Activated T-cell treated with anti-CD3 and anti-CD28 coated beads, Interleukin-2, amount 50 U/mL, for 24 hours (primary cell): ENCODE results near the gene CRABP2.

ENCODE experiments used
- DNase-seq: peaks from one replicate; pipeline ENCODE4 v3.0.0-alpha.2; 2020
- H3K27ac Mint-ChIP-seq: 2 replicates; pipeline ENCODE4 v1.8.0; 2020; ENCODE audit warnings: mild to moderate bottlenecking, mixed read lengths
- H3K27me3 Mint-ChIP-seq: 2 replicates; pipeline ENCODE4 v1.8.0; 2020; ENCODE audit warnings: mixed read lengths
- H3K36me3 Mint-ChIP-seq: 2 replicates; pipeline ENCODE4 v1.8.0; 2020; ENCODE audit warnings: low read depth, mixed read lengths
- H3K4me1 Mint-ChIP-seq: 2 replicates; pipeline ENCODE4 v1.8.0; 2020; ENCODE audit warnings: low read depth, mixed read lengths
- H3K4me3 Mint-ChIP-seq: 2 replicates; pipeline ENCODE4 v1.8.0; 2020; ENCODE audit warnings: mild to moderate bottlenecking, moderate library complexity, mixed read lengths
- H3K9me3 Mint-ChIP-seq: 2 replicates; pipeline ENCODE4 v1.8.0; 2020; ENCODE audit warnings: mixed read lengths

CRABP2 gene

GRCh38 chr1:156692925-156693847, 12.2 kb downstream of the CRABP2 start:
- Mint-ChIP-seq H3K4me3 (no peak overlapping the region), H3K36me3 (no peaks in the 10 kb centered on the region), H3K9me3 (no peaks in the 10 kb centered on the region), H3K27me3 (peaks cover 76% of the 10 kb centered on the region), H3K4me1 (peaks cover 25% of the 10 kb centered on the region), H3K27ac (no peak overlapping the region)
- DNase-seq: no peak

- no peaks in the 10 kb centered on the region for H3K36me3 Mint-ChIP-seq
- H3K27ac Mint-ChIP-seq: no peak overlapping the region
- no peak overlapping the region for H3K4me3 Mint-ChIP-seq
- H3K27me3 Mint-ChIP-seq: peaks cover 75% of the 10 kb centered on the region
- H3K9me3 Mint-ChIP-seq: no peaks in the 10 kb centered on the region
- H3K4me1 Mint-ChIP-seq: peaks cover 25% of the 10 kb centered on the region
- DNase-seq: no peak
Observed at GRCh38 chr1:156692441-156692924, 12.9 kb downstream of the CRABP2 start.

GRCh38 chr1:156691665-156692440, 13.5 kb downstream of the CRABP2 start:
- no peak for DNase-seq
- peaks cover 25% of the 10 kb centered on the region for H3K4me1 Mint-ChIP-seq
- no peak overlapping the region for H3K4me3 Mint-ChIP-seq
- H3K36me3 Mint-ChIP-seq: no peaks in the 10 kb centered on the region
- no peak overlapping the region for H3K27ac Mint-ChIP-seq
- peaks cover 70% of the 10 kb centered on the region for H3K27me3 Mint-ChIP-seq
- no peaks in the 10 kb centered on the region for H3K9me3 Mint-ChIP-seq

GRCh38 chr1:156691191-156691590, 14.2 kb downstream of the CRABP2 start:
- Mint-ChIP-seq H3K36me3 (no peaks in the 10 kb centered on the region), H3K27me3 (peaks cover 64% of the 10 kb centered on the region), H3K9me3 (no peaks in the 10 kb centered on the region), H3K27ac (no peak overlapping the region), H3K4me3 (no peak overlapping the region), H3K4me1 (peaks cover 25% of the 10 kb centered on the region)
- no peak for DNase-seq

GRCh38 chr1:156690675-156691036, 14.7 kb downstream of the CRABP2 start:
- Mint-ChIP-seq H3K4me1 (peaks cover 25% of the 10 kb centered on the region), H3K9me3 (no peaks in the 10 kb centered on the region), H3K27me3 (peaks cover 65% of the 10 kb centered on the region), H3K4me3 (no peak overlapping the region), H3K27ac (no peak overlapping the region), H3K36me3 (no peaks in the 10 kb centered on the region)
- no peak for DNase-seq

- Mint-ChIP-seq H3K36me3 (no peaks in the 10 kb centered on the region), H3K4me1 (peaks cover 25% of the 10 kb centered on the region), H3K4me3 (no peak overlapping the region), H3K27me3 (peaks cover 66% of the 10 kb centered on the region), H3K27ac (no peak overlapping the region), H3K9me3 (no peaks in the 10 kb centered on the region)
- no peak for DNase-seq
Observed at GRCh38 chr1:156689953-156690674, 15.3 kb downstream of the CRABP2 start.

- peaks cover 31% of the 10 kb centered on the region for H3K4me1 Mint-ChIP-seq
- H3K9me3 Mint-ChIP-seq: no peaks in the 10 kb centered on the region
- H3K27ac Mint-ChIP-seq: no peak overlapping the region
- peak; percentile 82 for DNase-seq
- H3K27me3 Mint-ChIP-seq: peaks cover 62% of the 10 kb centered on the region
- H3K4me3 Mint-ChIP-seq: no peak overlapping the region
- no peaks in the 10 kb centered on the region for H3K36me3 Mint-ChIP-seq
Observed at GRCh38 chr1:156689035-156689952, 16.1 kb downstream of the CRABP2 start.

GRCh38 chr1:156684227-156684782, 21.1 kb downstream of the CRABP2 start:
- H3K4me1 Mint-ChIP-seq: peaks cover 22% of the 10 kb centered on the region

GRCh38 chr1:156682166-156682890, 23.1 kb downstream of the CRABP2 start:
- Mint-ChIP-seq H3K4me3 (no peak overlapping the region), H3K4me1 (peaks cover 29% of the 10 kb centered on the region), H3K9me3 (no peaks in the 10 kb centered on the region), H3K27me3 (peaks cover 58% of the 10 kb centered on the region), H3K36me3 (no peaks in the 10 kb centered on the region), H3K27ac (no peak overlapping the region)
- no peak for DNase-seq

More at GRCh38 chr1:156684227-156684782, 21.1 kb downstream of the CRABP2 start:
- Mint-ChIP-seq H3K4me3 (no peak overlapping the region), H3K27me3 (peaks cover 50% of the 10 kb centered on the region), H3K9me3 (no peaks in the 10 kb centered on the region), H3K36me3 (no peaks in the 10 kb centered on the region), H3K27ac (peak overlapping the region; percentile 76)
- no peak for DNase-seq

GRCh38 chr1:156681196-156681960, 24.0 kb downstream of the CRABP2 start:
- Mint-ChIP-seq H3K4me1 (peaks cover 32% of the 10 kb centered on the region), H3K27me3 (peaks cover 64% of the 10 kb centered on the region), H3K9me3 (no peaks in the 10 kb centered on the region), H3K27ac (no peak overlapping the region), H3K36me3 (no peaks in the 10 kb centered on the region), H3K4me3 (no peak overlapping the region)
- DNase-seq: no peak

- Mint-ChIP-seq H3K36me3 (no peaks in the 10 kb centered on the region), H3K9me3 (no peaks in the 10 kb centered on the region), H3K4me1 (peaks cover 32% of the 10 kb centered on the region), H3K27me3 (peaks cover 73% of the 10 kb centered on the region), H3K4me3 (no peak overlapping the region), H3K27ac (no peak overlapping the region)
- no peak for DNase-seq
Observed at GRCh38 chr1:156680056-156680455, 25.3 kb downstream of the CRABP2 start.
